HAP-1 (cell line): Measurements from ENCODE around the gene TBX5.

ENCODE experiments used
- DNase-seq, 2 experiments: peaks; one replicate each; pipeline ENCODE4 v3.0.0-alpha.2; 2016 to 2020; ENCODE audit warnings: low spot score in 2 of 2
- H3K27me3 ChIP-seq: fragments of 250-450 bp; sonication (Bioruptor Pico); 2 replicates; pipeline ENCODE4 v1.5.1; 2020; ENCODE audit warnings: low read depth, mild to moderate bottlenecking, moderate library complexity
- H3K36me3 ChIP-seq: fragments of 250-450 bp; sonication (Bioruptor Pico); replicated peaks from 2 replicates; pipeline ENCODE4 v1.5.1; 2020; ENCODE audit warnings: mild to moderate bottlenecking
- H3K4me1 ChIP-seq: fragments of 250-450 bp; sonication (Bioruptor Pico); 2 replicates; pipeline ENCODE4 v1.5.1; 2020; ENCODE audit warnings: mild to moderate bottlenecking
- H3K4me3 ChIP-seq: fragments of 250-450 bp; sonication (Bioruptor Pico); 2 replicates; pipeline ENCODE4 v1.5.1; 2020; ENCODE audit warnings: mild to moderate bottlenecking, moderate library complexity
- H3K9me3 ChIP-seq: fragments of 250-450 bp; sonication (Bioruptor Pico); 2 replicates; pipeline ENCODE4 v1.5.1; 2020; ENCODE audit warnings: mild to moderate bottlenecking, moderate library complexity
- in situ Hi-C: fragments of 300-500 bp; cut with MboI; formaldehyde crosslinking; loops from 3 replicates; pipeline ENCODE4 v1.14.3; 2020; ENCODE audit warnings: low sequenced_read_pairs, inconsistent platforms, mixed read lengths

TBX5 gene

DNA sequence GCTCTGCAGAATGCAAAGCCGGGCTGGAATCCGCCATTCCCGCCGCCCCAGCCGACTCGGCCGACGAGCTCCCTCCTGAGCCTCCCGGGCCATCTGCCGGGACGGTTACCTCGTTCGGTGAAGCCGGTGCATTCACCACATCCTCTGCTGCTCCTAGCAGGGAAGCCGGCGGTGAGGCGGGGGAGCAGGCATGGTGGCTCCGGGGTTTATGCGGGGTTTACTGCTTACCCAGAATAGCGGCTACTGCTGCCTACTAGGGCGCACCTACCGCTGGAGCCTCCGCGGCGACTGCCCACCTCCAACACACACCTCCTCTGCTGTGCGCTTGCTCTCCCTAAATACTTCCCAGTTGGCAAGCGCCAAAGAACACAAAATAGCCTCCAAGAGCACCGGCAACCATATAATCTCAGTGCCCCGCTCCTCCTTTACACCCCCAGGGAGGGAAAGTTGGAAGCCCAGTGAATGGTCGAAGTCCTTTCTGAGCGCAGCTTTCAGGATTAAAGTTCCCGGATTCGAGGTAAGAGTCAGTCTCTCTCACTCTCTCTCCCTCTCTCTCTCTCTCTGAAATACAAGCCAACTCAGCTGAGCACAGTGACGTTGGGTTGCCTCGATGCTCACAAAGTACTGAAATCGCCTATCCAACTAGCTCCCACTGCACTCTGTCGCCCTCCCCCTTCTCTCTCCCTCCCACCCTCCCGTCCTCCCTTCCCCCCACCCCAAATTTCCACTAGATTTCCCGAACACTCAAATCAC is at the start of gene TBX5:
Gene TBX5, minus strand, starts transcription at position 626 of the 753 bp plus-strand sequence. CDS start 2,246 bp downstream, outside the sequence.
- in situ Hi-C loops, result no loop called here
- peak within 1 kb of the TSS; percentile 63 for H3K4me3 ChIP-seq
- H3K4me1 ChIP-seq, result peaks cover 8% of the 10 kb centered on the region
- peaks cover 21% of the 10 kb centered on the region for H3K36me3 ChIP-seq
- no peaks in the 10 kb centered on the region for H3K27me3 ChIP-seq
- H3K9me3 ChIP-seq, result no peaks in the 10 kb centered on the region
- peak; percentile 69 to 83 for DNase-seq

DNA sequence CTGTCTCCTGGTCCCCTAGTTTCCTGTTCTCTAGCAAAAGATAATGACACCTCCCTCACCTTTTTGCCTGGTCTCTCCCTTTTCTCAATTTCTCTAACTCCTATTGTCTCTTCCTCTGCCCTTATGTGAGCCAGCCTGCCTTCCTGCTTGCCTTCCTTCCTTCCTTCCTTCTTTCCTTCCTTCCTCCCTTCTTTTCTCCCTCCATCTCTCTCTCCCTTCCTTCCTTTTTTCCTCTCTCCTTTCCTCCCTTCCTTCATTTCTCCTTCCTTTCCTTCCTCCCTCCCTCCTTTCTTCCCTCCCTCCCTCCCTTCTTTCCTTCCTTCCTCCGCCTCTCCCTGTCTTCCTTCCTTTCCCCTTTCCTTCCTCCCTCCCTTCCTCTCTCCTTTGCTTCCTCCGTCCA is 45.7 kb upstream of the TBX5 start:
- Histone ChIP-seq H3K4me1 (peaks cover 56% of the 10 kb centered on the region), H3K4me3 (no peak overlapping the region), H3K9me3 (no peaks in the 10 kb centered on the region), H3K36me3 (no peaks in the 10 kb centered on the region), H3K27me3 (no peaks in the 10 kb centered on the region)
- in situ Hi-C loops, result no loop called here
- DNase-seq, result no peak

DNA sequence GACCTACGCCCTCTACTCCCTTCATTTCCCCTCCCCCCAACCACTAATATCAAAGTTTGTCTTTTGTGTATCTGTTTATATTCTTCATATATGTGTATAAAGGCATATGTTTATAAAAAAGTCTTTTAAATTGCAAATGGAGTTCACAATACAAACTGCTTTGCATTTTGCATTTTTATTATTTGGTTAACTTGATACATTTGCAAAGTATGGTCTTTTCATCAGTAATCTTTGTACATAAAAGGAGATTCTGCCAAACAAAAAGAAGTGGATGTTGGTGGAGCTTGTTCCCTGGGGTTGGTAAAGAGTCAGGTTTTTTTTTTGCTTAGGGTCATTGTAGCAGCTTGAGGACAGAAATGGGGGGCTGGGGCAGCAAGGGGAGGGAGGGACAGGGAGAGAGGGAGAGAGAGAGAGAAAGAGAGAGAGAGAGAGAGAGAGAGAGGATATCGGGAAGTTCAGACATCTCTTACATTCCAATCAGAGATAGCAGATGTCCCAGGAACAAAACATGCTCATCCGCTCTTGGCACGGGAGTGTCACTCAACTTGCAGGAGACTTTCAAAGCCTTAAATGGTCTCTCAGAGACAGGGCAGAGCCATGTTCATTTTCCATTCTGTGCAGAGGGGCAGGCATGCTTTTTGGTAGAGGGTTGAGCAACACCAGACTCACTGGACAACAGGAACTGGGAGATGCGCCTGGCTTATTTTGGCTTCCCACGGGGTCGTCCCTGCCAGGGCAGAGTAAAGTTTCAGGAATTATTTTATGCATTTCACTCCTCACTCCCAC is 44.8 kb upstream of the TBX5 start:
- Histone ChIP-seq H3K4me1 (peaks cover 64% of the 10 kb centered on the region), H3K27me3 (no peaks in the 10 kb centered on the region), H3K9me3 (no peaks in the 10 kb centered on the region), H3K4me3 (no peak overlapping the region), H3K36me3 (no peaks in the 10 kb centered on the region)
- in situ Hi-C loops, result no loop called here
- DNase-seq, result peak; percentile 79 to 98

DNA sequence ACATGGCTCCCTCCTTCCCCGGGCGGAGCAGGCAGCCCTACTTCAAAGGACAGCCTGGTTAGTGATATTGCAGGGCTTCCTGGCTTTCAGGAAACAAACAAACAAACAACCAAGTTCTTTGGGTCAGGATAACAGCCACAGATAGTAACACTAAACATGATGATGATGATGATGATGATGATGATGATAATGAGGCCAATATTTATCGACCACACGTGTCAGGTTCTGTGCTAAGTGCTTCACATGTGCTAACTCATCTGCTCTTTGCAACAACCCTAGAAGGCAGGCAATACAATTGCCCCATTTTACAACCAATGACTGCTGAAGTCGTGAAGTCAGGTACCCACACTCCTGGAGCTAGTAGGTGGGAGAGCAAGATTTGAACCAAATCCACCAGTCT is 44.1 kb upstream of the TBX5 start:
- Histone ChIP-seq H3K4me1 (peaks cover 65% of the 10 kb centered on the region), H3K36me3 (no peaks in the 10 kb centered on the region), H3K9me3 (no peaks in the 10 kb centered on the region), H3K27me3 (no peaks in the 10 kb centered on the region), H3K4me3 (no peak overlapping the region)
- in situ Hi-C loops, result no loop called here
- peak in 1 of 2 experiments; percentile 55 for DNase-seq

DNA sequence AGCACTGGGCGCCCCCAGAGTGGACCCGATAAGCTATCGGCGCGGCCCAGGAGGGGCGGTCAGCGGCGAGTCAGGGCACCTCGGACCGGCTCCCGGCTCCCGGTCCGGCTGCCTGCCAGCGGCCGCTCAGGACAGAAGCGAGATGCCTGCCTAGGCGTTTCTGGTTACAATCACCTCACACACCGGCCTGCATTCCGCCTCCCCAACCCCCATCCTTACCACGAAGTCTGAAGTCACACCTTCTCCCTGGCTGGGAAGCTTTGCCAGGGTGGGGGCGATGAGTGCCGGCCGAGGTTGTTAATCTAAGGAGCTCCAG is 42.6 kb upstream of the TBX5 start:
- Histone ChIP-seq H3K4me3 (no peak overlapping the region), H3K4me1 (peaks cover 67% of the 10 kb centered on the region), H3K9me3 (no peaks in the 10 kb centered on the region), H3K36me3 (no peaks in the 10 kb centered on the region), H3K27me3 (no peaks in the 10 kb centered on the region)
- in situ Hi-C loops, result loop anchor here (5.0 kb wide), 1 partner anchor 36 kb away; no protein-coding TSS in a partner anchor
- DNase-seq, result no peak

DNA sequence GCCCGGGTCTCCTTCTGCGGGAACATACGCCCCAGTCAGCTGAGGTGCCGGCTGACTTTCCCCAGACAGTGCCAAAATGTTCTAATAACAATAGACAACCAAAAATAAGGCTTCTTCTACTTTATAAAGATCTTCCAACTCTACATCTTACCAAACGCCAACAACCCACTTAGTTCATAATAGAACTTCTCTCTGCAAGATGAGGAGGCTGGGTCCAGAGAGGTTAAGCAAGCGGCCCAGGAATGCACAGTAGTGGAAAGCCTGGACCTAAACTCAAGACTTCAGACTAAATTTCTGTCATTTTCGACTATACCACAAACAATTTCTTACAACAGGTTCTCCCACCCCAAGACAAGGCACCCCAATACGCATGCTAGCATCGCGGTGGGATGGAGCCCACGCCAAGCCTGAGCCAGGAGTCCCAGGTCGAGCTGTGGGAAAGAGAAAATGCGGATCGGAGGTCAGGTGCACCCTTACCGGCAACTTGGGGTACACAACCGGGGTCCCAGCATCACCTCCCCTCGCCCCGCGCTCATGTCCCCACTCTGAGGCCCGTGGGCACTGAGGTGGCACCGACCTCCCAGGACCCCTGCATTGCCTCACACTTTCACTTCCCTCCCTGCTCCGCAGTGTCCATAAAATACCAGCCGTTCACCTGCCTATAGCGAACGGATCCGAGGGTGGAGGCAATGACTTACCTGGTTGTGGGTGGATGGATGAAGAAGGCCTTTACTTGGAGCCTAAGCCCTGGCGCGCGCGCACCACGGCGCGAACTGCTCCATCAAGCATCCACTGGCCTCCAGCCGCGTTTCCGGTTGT is 42.1 kb upstream of the TBX5 start:
- H3K9me3 ChIP-seq, result no peaks in the 10 kb centered on the region
- no peak overlapping the region for H3K4me3 ChIP-seq
- H3K36me3 ChIP-seq, result no peaks in the 10 kb centered on the region
- in situ Hi-C loops, result loop anchor here (5.0 kb wide), 1 partner anchor 36 kb away; no protein-coding TSS in a partner anchor
- H3K4me1 ChIP-seq, result peaks cover 64% of the 10 kb centered on the region
- no peaks in the 10 kb centered on the region for H3K27me3 ChIP-seq
- no peak for DNase-seq

DNA sequence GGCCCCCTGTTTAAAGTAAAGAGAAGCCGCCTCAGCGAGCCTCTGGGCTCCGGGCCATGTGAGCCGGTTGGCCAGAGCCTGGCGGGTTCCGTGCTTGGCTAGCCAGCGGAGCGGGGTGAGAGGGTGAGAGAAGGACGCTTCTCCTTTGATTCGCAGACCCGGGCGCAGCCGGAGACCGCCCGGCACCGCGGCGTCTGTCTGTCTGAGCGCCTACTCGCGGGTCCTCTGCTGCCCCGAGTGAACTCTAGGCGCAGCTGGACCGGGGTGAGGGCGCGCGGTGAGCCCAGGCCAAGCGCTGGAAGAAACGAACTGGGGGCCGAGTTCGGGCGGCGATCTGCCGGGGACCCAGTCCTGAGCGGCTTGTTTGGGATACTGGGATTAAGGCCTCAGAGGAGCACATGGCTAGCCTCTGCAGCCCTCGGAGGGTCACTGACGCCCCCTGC is 41.4 kb upstream of the TBX5 start:
- H3K36me3 ChIP-seq, result no peaks in the 10 kb centered on the region
- peaks cover 59% of the 10 kb centered on the region for H3K4me1 ChIP-seq
- in situ Hi-C loops, result loop anchor here (5.0 kb wide), 1 partner anchor 35 kb away; no protein-coding TSS in a partner anchor
- peak in 1 of 2 experiments; percentile 61 for DNase-seq
- no peak overlapping the region; the same call in 1 of the 2 replicates for H3K4me3 ChIP-seq
- no peaks in the 10 kb centered on the region for H3K9me3 ChIP-seq
- no peaks in the 10 kb centered on the region for H3K27me3 ChIP-seq

DNA sequence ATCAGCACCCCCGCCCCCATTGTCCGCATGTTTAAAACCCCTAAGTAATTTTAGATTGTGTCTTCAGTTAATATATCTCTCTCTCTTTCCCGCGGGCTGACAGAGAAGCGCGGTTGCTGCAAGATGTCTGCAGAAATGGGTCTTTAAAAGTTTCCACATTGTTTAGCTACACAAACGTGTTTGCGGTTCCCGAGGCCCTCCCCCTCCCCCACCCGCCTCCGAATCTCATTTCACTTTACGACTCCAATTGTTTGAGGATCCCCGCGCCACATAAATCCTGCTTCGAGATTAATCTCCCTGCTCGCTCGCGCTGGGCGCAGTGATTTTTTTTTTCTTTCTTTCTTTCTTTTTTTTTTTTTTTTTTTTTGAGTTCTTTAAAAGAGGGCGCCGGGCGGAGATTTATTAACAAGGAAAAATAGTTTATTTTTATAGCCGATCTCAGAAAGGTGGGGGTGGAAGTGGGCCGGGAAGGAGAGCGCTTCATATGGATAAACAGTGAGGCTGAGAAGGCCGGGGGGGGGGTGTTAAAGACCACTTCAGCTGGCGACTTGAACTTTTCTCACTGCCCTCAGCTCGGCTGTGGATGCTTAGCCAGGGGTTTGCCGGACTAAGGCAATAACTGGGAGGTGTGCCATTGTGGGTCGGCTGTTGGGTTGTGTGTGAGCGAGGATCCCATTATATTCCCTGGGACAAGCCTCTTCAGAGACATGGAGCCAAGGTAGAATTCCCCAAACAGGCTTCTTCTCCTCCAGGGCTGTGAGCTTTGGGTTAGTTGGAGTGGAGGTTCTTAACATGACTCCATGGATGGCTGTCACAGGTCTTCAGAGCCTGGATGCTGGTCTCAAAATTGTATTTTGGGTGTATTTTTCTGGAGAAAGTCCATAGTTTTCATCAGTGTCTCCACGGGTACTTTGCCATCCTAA is 39.7 kb upstream of the TBX5 start:
- H3K4me3 ChIP-seq, result no peak overlapping the region
- no peaks in the 10 kb centered on the region for H3K9me3 ChIP-seq
- in situ Hi-C loops, result loop anchor here (5.0 kb wide), 1 partner anchor 33 kb away; no protein-coding TSS in a partner anchor
- no peaks in the 10 kb centered on the region for H3K27me3 ChIP-seq
- peaks cover 47% of the 10 kb centered on the region for H3K4me1 ChIP-seq
- DNase-seq, result peak; percentile 84 to 89
- H3K36me3 ChIP-seq, result no peaks in the 10 kb centered on the region

DNA sequence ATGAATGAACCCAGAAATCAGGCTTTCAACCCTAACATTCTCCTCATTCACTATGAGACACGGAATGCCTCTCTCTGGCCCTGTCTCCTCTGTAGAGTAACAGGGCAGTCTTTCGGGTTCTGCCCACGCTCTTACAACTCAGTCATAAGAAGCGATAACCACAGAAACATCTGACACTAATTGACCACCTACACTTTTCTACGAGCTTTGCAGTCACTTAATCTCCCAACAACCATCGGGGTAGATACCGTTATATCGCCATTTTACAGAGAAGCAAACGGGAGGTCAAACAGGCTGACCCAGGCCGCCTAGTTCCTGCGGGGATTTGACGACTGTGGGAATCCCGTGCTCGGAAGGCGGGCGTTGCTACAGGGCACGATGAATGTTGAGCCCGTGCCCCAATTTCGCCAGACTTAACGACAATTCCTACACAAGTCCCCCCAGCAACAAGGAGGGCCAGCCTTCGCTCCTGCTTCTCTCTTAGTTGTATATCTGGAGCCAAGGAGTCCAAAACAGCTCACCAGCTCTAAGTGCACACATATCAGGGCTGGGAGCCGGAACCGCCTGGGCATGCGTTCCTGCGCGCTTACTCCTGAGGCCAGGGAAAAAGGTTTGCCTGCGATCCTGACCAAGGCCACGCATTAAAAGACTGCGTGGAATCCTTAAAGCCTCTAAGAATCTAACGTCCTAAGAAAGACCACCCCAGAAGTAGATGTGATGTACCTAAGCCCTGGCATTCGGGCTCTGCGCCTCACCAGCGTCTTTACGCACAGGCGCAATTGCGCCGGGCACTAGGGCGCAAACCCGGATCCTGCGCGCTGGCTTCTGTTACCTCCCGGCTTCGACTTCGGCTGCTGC is 38.7 kb upstream of the TBX5 start:
- peaks cover 39% of the 10 kb centered on the region for H3K4me1 ChIP-seq
- no peaks in the 10 kb centered on the region for H3K27me3 ChIP-seq
- in situ Hi-C loops, result loop anchor here (5.0 kb wide), 1 partner anchor 32 kb away; no protein-coding TSS in a partner anchor
- DNase-seq, result no peak
- H3K4me3 ChIP-seq, result no peak overlapping the region
- H3K36me3 ChIP-seq, result no peaks in the 10 kb centered on the region
- no peaks in the 10 kb centered on the region for H3K9me3 ChIP-seq

DNA sequence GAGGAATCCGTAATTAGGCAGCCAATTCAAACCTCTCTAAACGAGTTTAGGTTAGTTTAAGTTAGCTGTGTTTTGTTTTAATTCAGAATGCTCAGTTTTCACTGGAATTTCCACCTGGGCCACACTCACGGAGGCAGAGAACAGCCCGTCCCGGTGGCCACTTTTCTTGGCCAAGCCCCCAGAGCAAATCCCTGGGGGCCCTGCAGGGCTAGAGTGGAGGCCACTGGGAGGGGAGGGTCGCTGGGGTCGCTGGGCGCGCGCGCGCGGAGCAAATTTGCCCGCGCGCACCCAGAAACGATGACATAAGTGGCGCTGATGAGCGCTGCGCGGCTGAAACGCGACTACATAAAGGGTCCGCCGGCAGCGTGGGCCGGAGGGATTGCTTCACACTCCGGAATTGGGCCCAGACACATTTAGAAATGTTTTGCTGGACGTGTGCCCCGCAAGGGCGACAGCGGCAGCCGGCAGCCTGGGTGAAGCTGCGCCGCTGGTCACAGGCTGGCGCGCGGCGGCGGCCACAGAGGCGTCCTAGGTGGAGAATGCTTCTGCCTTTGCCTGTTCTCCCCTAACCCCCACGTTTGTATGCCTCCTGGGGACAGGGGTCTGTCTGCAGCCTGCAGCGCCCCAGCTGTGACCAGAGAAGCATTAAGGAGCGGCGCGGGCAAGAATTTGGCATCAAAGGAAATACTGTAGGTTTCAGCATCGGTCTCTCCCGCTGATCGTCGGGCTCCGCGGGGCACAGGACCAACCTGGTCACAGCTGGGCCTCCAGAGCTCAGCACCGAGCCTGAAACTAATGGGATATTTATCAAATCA is 37.9 kb upstream of the TBX5 start:
- no peaks in the 10 kb centered on the region for H3K36me3 ChIP-seq
- DNase-seq, result no peak
- H3K9me3 ChIP-seq, result no peaks in the 10 kb centered on the region
- in situ Hi-C loops, result no loop called here
- peaks cover 31% of the 10 kb centered on the region for H3K4me1 ChIP-seq
- no peak overlapping the region for H3K4me3 ChIP-seq
- no peaks in the 10 kb centered on the region for H3K27me3 ChIP-seq

DNA sequence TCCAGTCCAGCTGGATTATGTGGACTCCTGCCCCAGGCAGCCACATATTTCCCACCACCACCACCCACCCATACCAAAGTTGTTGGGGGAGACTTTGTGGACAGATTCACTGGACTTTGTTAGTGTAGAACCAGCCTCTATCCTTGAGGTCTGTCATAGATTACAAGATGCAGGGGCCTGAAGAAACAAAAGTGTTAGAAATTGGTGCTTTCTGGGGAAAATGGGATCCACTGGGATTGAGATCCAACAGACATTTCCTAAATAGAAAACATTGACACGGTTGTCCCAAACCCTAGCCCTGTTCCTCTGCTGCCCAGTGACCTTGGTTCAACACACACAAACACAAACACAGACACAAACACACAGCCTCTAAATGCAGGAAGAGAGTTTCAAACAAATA is 36.6 kb upstream of the TBX5 start:
- Histone ChIP-seq H3K27me3 (no peaks in the 10 kb centered on the region), H3K4me1 (peaks cover 21% of the 10 kb centered on the region), H3K9me3 (no peaks in the 10 kb centered on the region), H3K36me3 (no peaks in the 10 kb centered on the region), H3K4me3 (no peak overlapping the region)
- in situ Hi-C loops, result no loop called here
- no peak for DNase-seq
